ENCODE results near the gene SNRPB. TPM values are rescaled to one million over a fixed set of nuclear protein-coding genes. Genes with fewer than 3 reads are reported as not detected.

SNRPB gene
- total RNA-seq, 1 donor from 2014 or later = 391 TPM

DNA sequence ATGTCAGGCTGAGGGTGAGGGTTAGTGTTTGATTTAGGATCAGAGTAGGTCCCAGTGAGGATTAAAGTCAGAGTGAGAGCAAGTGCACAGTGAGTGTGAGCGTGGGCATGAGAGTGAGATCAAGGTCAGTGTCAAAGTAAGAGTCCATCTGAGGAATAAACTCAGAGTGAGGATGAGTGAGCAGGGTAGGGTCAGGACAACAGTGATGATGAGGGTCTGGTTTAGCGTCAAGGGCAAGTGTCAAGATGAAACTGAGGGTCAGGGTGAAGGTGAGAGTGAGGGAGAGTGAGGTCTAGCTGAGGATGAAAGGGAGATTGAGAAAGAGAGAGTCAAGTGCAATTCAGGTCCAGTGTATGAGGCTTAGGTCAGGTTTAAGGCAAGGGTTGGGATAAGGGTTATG, 45.8 kb upstream of the SNRPB start:
- Mint-ChIP-seq H3K9me3 (no peaks in the 10 kb centered on the region), H3K4me1 (no peaks in the 10 kb centered on the region), H3K27ac (ENCODE audit: unreplicated experiment) (no peak overlapping the region), H3K4me3 (no peak overlapping the region), H3K27me3 (ENCODE audit: low read depth) (peaks cover 31% of the 10 kb centered on the region), H3K36me3 (ENCODE audit: low read depth) (no peaks in the 10 kb centered on the region)
- TF ChIP-seq, protein P1, sequence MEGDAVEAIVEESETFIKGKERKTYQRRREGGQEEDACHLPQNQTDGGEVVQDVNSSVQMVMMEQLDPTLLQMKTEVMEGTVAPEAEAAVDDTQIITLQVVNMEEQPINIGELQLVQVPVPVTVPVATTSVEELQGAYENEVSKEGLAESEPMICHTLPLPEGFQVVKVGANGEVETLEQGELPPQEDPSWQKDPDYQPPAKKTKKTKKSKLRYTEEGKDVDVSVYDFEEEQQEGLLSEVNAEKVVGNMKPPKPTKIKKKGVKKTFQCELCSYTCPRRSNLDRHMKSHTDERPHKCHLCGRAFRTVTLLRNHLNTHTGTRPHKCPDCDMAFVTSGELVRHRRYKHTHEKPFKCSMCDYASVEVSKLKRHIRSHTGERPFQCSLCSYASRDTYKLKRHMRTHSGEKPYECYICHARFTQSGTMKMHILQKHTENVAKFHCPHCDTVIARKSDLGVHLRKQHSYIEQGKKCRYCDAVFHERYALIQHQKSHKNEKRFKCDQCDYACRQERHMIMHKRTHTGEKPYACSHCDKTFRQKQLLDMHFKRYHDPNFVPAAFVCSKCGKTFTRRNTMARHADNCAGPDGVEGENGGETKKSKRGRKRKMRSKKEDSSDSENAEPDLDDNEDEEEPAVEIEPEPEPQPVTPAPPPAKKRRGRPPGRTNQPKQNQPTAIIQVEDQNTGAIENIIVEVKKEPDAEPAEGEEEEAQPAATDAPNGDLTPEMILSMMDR (conservative IDR thresholded peaks at IDR 0.05) = no peak
- no peak for DNase-seq (ENCODE audit: low read depth, low spot score)

GRCh38 chr20:2515203-2515602, 44.6 kb upstream of the SNRPB start:
- Mint-ChIP-seq H3K4me1 (no peaks in the 10 kb centered on the region), H3K9me3 (no peaks in the 10 kb centered on the region), H3K36me3 (ENCODE audit: low read depth) (no peaks in the 10 kb centered on the region), H3K27me3 (ENCODE audit: low read depth) (peaks cover 22% of the 10 kb centered on the region), H3K4me3 (no peak overlapping the region), H3K27ac (ENCODE audit: unreplicated experiment) (no peak overlapping the region)
- no peak for DNase-seq (ENCODE audit: low read depth, low spot score)
- TF ChIP-seq, protein P1 (conservative IDR thresholded peaks at IDR 0.05) = no peak

DNA sequence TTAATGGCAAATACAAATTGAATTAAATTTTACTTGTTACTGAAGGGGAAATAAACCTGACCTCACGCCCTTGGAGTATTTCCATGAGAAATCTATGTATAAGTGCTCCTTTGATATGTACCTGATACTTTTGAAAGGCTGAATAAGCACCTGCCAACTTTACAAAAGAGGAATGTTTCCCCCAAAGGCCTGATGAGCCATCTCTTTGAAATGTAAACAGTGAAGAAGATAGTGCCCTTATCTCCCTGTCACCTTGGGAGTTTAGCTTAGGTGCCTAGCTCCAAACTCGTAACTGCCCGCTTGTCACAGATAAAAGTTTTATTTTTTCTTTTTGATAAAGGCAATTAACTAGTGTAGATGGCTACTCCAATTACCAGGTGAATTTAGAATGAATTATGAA, 39.2 kb upstream of the SNRPB start:
- Mint-ChIP-seq H3K27ac (ENCODE audit: unreplicated experiment) (no peak overlapping the region), H3K4me3 (peak overlapping the region; percentile 70), H3K4me1 (peaks cover 16% of the 10 kb centered on the region), H3K36me3 (ENCODE audit: low read depth) (peaks cover 4% of the 10 kb centered on the region), H3K9me3 (no peaks in the 10 kb centered on the region), H3K27me3 (ENCODE audit: low read depth) (no peaks in the 10 kb centered on the region)
- DNase-seq (ENCODE audit: low read depth, low spot score) = no peak
- TF ChIP-seq, protein P1 (conservative IDR thresholded peaks at IDR 0.05) = no peak

DNA sequence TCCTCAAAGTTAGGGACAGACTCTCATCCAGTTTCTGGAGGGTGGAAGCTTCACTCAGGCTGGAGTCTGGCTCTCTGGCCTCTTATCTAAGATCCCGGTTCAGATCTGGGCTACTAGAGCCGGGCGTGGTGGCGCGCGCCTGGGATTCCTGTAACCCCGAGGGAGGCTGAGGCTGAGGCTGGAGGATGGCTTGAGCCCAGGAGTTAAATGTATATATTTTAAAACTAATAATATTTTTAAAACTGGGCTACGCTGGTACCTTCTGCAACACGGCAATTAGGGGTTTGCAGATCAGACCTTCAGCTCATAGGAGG, 38.8 kb upstream of the SNRPB start:
- Mint-ChIP-seq H3K36me3 (ENCODE audit: low read depth) (peaks cover 6% of the 10 kb centered on the region), H3K27ac (ENCODE audit: unreplicated experiment) (peak overlapping the region; percentile 99), H3K27me3 (ENCODE audit: low read depth) (no peaks in the 10 kb centered on the region), H3K4me3 (peak overlapping the region; percentile 99), H3K9me3 (no peaks in the 10 kb centered on the region), H3K4me1 (peaks cover 16% of the 10 kb centered on the region)
- DNase-seq (ENCODE audit: low read depth, low spot score) = no peak
- TF ChIP-seq, protein P1 (conservative IDR thresholded peaks at IDR 0.05) = no peak

DNA sequence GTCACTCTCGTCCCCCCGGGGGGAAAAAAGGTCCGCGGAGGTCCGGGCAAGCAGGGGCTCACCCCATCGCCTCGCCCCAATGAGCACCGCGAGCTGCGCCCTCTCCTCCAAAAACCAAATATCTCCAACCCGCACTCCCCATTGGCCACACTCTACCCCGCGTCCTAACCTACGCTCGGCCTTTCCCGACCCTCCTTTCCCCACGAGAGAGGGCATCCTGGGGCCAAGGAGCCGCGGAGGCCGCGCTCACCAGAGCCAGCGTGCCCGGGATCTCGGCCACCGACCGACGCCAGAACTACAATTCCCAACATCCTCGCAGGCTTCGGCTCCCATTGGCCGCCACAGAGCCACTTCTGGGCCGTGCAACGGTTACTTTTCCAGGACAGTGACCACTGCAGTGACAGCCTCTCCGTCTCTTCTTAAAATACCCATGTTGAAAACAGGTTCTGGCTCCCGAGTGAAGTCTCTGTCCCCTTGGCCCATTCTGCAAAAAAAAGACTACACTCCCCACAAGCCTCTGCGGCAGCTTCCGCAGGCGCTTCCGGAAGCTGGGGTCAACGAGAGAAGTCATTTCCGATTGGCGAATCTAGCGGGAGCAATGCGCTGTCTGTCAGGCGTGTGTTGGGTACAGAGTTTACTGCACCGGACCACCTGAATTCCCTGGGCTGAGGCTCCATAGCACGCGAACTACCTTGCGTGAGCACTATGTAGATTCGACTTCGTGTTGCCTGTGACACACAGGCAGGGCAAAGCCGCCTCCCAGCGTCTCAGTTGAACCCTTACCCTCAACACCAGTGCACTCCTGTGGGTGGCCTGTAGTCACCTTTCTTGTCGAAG, 38.3 kb upstream of the SNRPB start, which contains the start of gene ZNF343:
Gene ZNF343 (minus strand): TSS at position 285 of the 837 bp plus-strand sequence. CDS start 15,020 bp downstream, outside the sequence.
- peaks cover 6% of the 10 kb centered on the region for H3K36me3 Mint-ChIP-seq (ENCODE audit: low read depth)
- peaks cover 16% of the 10 kb centered on the region for H3K4me1 Mint-ChIP-seq
- no peaks in the 10 kb centered on the region for H3K27me3 Mint-ChIP-seq (ENCODE audit: low read depth)
- TF ChIP-seq, protein P1 (conservative IDR thresholded peaks at IDR 0.05) = no peak
- peak within 1 kb of the TSS; percentile 99 for H3K4me3 Mint-ChIP-seq
- H3K27ac Mint-ChIP-seq (ENCODE audit: unreplicated experiment) = peak within 1 kb of the TSS; percentile 99
- peak; percentile 66 for DNase-seq (ENCODE audit: low read depth, low spot score)
- no peaks in the 10 kb centered on the region for H3K9me3 Mint-ChIP-seq
